Stimulated activated CD8-positive, alpha-beta memory T cell treated with anti-CD3 and anti-CD28 coated beads, Interleukin-12 subunit alpha, Interleukin-12 subunit beta, amount 100 ng/mL, for 24 hours (primary cell): ENCODE measurements around the gene CERS4.
"Not testable (repeated sequence)": the region's sequence is repeated elsewhere in the genome, so short reads cannot be mapped to it uniquely, and the experiment has no call there.

ENCODE experiments used
- DNase-seq: peaks from one replicate; pipeline ENCODE4 v3.0.0-alpha.2; 2020; ENCODE audit errors: extremely low read depth

Gene CERS4, protein sequence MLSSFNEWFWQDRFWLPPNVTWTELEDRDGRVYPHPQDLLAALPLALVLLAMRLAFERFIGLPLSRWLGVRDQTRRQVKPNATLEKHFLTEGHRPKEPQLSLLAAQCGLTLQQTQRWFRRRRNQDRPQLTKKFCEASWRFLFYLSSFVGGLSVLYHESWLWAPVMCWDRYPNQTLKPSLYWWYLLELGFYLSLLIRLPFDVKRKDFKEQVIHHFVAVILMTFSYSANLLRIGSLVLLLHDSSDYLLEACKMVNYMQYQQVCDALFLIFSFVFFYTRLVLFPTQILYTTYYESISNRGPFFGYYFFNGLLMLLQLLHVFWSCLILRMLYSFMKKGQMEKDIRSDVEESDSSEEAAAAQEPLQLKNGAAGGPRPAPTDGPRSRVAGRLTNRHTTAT

DNA sequence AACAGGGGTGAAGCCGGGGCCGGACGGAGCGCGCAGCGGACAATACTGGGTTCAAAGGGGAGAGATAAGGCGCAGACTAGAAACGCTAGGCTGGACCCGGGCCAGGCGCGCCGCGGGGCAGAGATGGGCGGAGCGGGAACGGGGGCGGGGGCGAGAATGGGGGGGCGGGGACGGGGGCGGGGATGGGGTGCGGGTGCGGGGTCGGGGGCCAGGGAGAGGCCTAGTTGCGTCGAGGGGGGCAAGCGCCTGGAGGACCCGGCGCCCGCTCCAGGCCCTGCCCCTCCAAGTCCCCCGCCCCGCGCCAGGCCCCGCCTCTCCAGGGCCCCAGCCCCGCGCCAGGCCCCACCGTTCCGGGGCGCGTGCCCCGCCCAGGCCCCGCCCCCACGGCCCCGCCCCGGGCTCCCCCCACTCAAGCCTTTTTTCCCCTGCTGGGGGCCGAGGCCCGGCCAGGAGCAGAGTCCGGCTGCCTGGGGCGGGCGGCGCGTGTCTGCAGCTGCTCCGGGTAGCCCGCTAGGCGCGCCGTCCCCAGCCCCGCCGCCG lies at the start of gene CERS4:
CERS4 (plus strand) TSS at position 449 of the 540 bp plus-strand sequence. CDS start 41,707 bp downstream, outside the sequence.
- peak; percentile 58 for DNase-seq

GRCh38 chr19:8161135-8161646 lies 48.0 kb upstream of the CERS4 start:
- no peak for DNase-seq

- DNase-seq: no peak
These were observed 45.4 kb upstream of the CERS4 start for GRCh38 chr19:8163759-8164158.

GRCh38 chr19:8167985-8168384 lies 41.2 kb upstream of the CERS4 start:
- DNase-seq: no peak

DNA sequence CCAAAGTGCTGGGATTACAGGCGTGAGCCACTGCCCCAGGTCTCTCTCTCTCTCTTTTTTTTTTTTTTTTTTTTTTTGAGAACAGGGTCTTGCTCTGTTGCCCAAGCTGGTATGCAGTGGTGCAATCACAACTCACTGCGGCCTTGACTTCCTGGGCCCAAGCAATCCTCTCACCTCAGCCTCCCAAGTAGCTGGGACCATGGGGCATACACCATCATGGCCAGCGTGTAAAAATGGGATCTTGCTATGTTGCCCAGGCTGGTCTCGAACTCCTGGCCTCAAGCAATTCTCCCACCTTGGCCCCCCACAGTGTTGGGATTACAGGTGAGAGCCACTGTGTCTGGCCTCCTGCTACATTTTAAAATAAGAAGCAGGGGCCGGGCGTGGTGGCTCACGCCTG lies 40.6 kb upstream of the CERS4 start:
- no peak for DNase-seq

DNA sequence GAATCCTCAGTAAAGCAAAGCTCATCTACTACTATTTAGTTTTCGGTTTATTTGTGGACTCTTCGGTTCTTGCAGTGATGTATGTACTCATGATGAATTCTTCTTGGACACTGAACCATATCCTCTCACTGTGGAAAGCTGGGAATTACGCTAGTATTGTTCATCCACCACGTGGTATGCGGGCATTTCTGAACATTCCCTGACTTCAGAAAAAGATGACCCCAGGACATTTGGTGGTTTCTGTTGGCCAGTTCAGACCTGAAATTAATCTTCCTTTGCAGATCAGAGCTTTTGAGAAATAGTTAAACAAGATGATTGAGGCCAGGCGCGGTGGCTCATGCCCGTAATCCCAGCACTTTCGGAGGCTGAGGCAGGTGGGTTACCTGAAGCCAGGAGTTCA lies 34.5 kb upstream of the CERS4 start:
- DNase-seq: no peak

- no peak for DNase-seq
These were observed 29.2 kb upstream of the CERS4 start for GRCh38 chr19:8180018-8180417.

- no peak for DNase-seq
These were observed 24.9 kb upstream of the CERS4 start for GRCh38 chr19:8184274-8184673.

DNA sequence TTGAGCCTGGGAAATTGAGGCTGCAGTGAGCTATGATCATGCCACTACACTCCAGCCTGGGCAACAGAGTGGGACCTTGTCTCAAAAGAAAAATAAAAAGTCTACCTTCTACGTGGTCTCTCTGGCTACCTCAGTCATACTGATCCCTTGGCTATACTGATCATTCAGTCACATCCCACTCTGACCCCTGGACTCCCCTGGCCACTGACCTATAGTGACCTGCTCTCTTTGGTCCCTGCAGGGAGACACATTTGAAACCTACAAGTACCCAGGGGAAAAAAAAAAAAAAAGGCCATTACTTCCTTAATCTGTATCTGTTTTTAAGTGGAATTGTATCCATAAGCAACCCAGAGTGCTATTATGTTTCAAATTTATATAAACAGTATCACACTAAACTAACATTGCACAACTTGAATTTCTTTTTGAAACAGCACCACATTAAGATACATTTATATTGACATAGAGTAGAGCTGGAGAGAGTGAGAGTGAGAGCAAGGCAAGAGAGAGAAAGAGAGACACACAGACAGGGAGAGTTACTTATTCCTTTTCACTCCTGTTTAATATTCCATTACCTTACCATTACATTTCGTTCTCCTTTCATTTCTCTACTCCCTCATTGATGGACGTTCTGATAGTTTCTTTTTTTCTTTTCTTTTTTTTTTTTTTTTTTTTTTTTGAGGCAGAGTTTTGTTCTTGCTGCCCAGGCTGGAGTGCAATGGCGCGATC lies 23.7 kb upstream of the CERS4 start:
- DNase-seq: no peak

GRCh38 chr19:8192221-8192820 lies 16.8 kb upstream of the CERS4 start:
- DNase-seq: no peak

GRCh38 chr19:8194528-8195267 lies 14.5 kb upstream of the CERS4 start:
- no peak for DNase-seq

DNA sequence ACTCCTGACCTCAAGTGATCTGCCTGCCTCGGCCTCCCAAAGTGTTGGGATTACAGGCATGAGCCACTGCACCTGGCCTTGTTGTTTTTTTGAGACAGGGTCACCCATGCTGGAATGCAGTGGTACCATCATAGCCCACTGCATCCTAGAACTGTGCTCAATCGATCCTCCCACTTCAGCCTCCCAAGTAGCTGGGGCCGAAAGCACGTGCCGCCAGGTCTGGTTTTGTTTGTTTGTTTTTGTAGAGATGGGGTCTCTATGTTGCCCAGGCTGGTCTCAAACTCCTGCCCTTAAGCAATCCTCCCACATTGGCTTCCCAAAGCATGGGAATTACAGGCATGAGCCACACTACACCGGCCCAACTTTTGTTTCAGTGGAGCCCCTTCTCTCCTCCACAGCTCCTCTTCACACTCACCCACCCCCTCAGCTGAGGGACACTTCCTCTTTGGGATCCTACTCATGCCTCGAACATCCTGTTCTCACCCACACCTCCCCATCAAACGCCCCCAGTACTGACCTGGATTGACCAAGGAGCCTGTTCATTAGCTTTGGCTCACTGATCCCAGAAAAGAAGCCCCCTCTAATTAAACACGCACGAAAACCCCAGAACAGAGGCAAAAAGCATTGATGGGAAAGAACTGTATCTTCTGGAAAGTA lies 12.8 kb upstream of the CERS4 start:
- no peak for DNase-seq

DNA sequence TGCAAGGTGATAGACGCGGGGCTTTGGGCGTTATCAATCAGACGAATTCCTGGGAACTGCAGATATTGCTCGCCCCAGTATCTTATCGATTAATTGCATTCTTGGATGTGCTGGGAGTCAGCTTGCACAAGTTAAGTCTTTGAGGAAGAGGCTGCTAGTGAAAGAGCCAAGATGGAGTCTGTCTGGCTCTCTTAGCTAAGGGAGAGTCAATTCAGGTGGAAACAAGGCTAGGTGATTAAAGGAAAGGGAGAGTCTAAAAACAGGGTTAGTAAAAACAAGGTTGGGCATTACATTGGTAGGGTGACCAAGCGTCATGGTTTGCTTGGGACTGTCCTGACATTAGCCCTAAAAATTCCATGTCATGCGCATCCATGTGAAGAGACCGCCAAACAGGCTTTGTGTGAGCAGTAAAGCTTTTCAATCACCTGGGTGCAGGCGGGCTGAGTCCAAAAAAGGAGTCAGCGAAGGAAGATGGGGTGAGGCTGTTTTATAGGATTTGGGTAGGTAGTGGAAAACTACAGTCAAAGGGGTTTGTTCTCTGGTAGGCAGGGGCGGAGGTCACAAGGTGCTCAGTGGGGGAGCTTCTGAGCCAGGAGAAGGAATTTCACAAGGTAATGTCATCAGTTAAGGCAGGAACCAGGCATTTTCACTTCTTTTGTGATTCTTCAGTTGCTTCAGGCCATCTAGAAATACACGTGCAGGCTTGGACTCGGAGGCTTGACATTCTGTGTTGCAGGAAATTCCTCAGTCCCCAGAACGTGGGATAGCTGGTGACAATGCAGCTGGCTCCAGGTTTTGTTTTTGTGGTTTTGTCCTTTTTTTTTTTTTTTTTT lies 5.7 kb upstream of the CERS4 start:
- not testable (repeated sequence) for DNase-seq

DNA sequence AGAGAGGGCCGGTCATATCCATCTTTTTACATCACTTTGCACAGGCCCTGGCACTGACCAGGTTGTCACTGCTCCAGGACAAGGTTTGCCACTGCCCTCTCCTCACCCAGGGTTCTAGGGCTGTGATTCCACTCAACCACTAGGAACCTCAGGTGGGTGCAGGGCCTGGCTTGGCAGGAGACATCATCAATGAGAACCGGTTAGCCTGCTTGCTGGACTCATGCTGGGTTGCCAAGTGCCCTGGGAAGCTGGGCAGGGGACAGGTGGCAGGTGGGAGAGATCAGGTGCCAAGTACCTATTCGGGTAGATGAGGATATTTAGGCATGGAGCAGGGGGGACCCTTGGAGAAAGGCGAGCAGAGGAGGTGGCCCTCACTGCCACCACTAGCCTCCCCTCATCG lies 4.2 kb upstream of the CERS4 start:
- DNase-seq: no peak

DNA sequence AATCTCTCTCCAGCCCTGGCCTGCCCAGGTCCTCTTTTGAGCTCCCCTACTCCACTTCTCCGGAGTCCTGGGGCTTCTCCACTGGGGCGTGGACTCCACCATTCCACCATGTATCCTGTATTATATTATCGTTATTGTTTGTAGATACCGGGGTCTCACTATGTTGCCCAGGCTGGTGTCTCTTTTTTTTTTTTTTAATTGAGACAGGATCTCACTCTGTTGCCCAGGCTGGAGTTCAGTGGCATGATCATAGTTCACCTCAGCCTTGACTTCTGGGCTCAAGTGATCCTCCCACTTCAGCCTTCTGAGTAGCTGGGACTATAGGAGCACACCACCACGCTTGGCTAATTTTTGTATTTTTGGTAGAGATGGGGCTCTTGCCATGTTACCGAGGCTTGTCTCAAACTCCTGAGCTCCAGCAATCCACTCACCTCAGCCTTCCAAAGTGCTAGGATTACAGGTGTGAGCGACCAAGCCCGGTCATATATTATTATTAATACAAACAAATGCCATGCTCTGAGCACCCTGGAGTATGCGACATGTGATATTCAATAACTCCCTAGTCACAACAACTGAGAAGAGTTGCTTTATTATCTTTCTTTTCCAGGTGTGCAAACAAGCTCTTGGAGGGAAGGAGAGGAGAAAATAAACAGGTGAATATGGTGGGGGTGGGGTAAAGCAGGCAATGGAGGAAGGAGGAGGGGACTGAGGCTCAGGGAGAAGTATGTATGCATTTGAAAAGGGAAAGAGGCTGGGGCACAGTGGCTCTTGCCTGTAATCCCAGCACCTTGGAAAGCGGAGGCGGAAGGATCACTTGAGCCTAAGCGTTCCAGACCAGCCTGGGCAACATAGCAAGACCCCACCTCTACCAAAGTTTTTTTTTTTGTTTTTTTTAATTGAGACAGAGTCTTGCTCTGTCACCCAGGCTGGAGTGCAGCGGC lies 2.8 kb upstream of the CERS4 start:
- DNase-seq: no peak

GRCh38 chr19:8207326-8207725 lies 1.8 kb upstream of the CERS4 start:
- not testable (repeated sequence) for DNase-seq

- no peak for DNase-seq
These were observed 850 bp upstream of the CERS4 start for GRCh38 chr19:8208119-8208921.
